ENCODE data around the gene DNAAF8. TPM values are rescaled to one million over a fixed set of nuclear protein-coding genes. Genes with fewer than 3 reads are reported as not detected.

Gene DNAAF8
- polyA plus RNA-seq, 1 donor from 2014 or later, result 3.4 TPM

GRCh38 chr16:4696905-4697847 is 37.2 kb upstream of the DNAAF8 start:
- no peaks in the 10 kb centered on the region for H3K27me3 ChIP-seq (ENCODE audit: insufficient read depth, low read depth, low read length)
- no peak overlapping the region for H3K4me3 ChIP-seq (ENCODE audit: low read length)
- no peaks in the 10 kb centered on the region for H3K9me3 ChIP-seq (ENCODE audit: low read length)
- no peaks in the 10 kb centered on the region for H3K79me2 ChIP-seq (replicated peaks; ENCODE audit: insufficient read depth, low read length)
- no peak overlapping the region for H3K9ac ChIP-seq (ENCODE audit: low read length)
- TF ChIP-seq TAF1 (IDR thresholded peaks at IDR 0.05; ENCODE audit: low read depth) (no peak), REST (IDR thresholded peaks at IDR 0.05; ENCODE audit: borderline replicate concordance) (no peak), CTCF (IDR thresholded peaks at IDR 0.05; ENCODE audit: poor library complexity, severe bottlenecking) (no peak), MXI1 (conservative IDR thresholded peaks at IDR 0.05; ENCODE audit: poor library complexity, severe bottlenecking) (no peak), SMC3 (conservative IDR thresholded peaks at IDR 0.05; ENCODE audit: poor library complexity) (no peak), EZH2 (IDR thresholded peaks at IDR 0.05; ENCODE audit: borderline replicate concordance, insufficient read depth, low read length, poor library complexity, severe bottlenecking) (no peak), POLR2AphosphoS5 (IDR thresholded peaks at IDR 0.05) (no peak), RAD21 (conservative IDR thresholded peaks at IDR 0.05) (no peak), EP300 (conservative IDR thresholded peaks at IDR 0.05; ENCODE audit: poor library complexity, severe bottlenecking) (no peak)
- H4K20me1 ChIP-seq (ENCODE audit: insufficient read depth), result no peaks in the 10 kb centered on the region
- H2AFZ ChIP-seq (ENCODE audit: low read depth, low read length), result no peak overlapping the region
- no peaks in the 10 kb centered on the region for H3F3A ChIP-seq (ENCODE audit: insufficient read depth, low read length, poor library complexity, severe bottlenecking)
- no peaks in the 10 kb centered on the region for H3K9me2 ChIP-seq (ENCODE audit: insufficient read depth, low read length)
- no peak overlapping the region for H3K27ac ChIP-seq (ENCODE audit: low read length)
- H3K36me3 ChIP-seq (ENCODE audit: insufficient read depth, low read length), result no peaks in the 10 kb centered on the region
- no peak overlapping the region for H3K4me2 ChIP-seq (ENCODE audit: low read length)

- Histone ChIP-seq H2AFZ (ENCODE audit: low read depth, low read length) (no peak overlapping the region), H3K9me3 (ENCODE audit: low read length) (no peaks in the 10 kb centered on the region), H3K9me2 (ENCODE audit: insufficient read depth, low read length) (no peaks in the 10 kb centered on the region), H3F3A (ENCODE audit: insufficient read depth, low read length, poor library complexity, severe bottlenecking) (no peaks in the 10 kb centered on the region), H3K36me3 (ENCODE audit: insufficient read depth, low read length) (no peaks in the 10 kb centered on the region), H3K27ac (ENCODE audit: low read length) (no peak overlapping the region), H3K9ac (ENCODE audit: low read length) (no peak overlapping the region), H3K79me2 (replicated peaks; ENCODE audit: insufficient read depth, low read length) (no peaks in the 10 kb centered on the region), H4K20me1 (ENCODE audit: insufficient read depth) (no peaks in the 10 kb centered on the region), H3K4me2 (ENCODE audit: low read length) (no peak overlapping the region), H3K4me3 (ENCODE audit: low read length) (no peak overlapping the region), H3K27me3 (ENCODE audit: insufficient read depth, low read depth, low read length) (no peaks in the 10 kb centered on the region)
- no peak for TF ChIP-seq POLR2AphosphoS5 (IDR thresholded peaks at IDR 0.05)
- TF ChIP-seq SMC3 (conservative IDR thresholded peaks at IDR 0.05; ENCODE audit: poor library complexity), result no peak
- TF ChIP-seq MXI1 (conservative IDR thresholded peaks at IDR 0.05; ENCODE audit: poor library complexity, severe bottlenecking), result no peak
- no peak for TF ChIP-seq EP300 (conservative IDR thresholded peaks at IDR 0.05; ENCODE audit: poor library complexity, severe bottlenecking)
- no peak for TF ChIP-seq RAD21 (conservative IDR thresholded peaks at IDR 0.05)
- TF ChIP-seq EZH2 (IDR thresholded peaks at IDR 0.05; ENCODE audit: borderline replicate concordance, insufficient read depth, low read length, poor library complexity, severe bottlenecking), result no peak
- TF ChIP-seq TAF1 (IDR thresholded peaks at IDR 0.05; ENCODE audit: low read depth), result no peak
- no peak for TF ChIP-seq REST (IDR thresholded peaks at IDR 0.05; ENCODE audit: borderline replicate concordance)
- TF ChIP-seq CTCF (IDR thresholded peaks at IDR 0.05; ENCODE audit: poor library complexity, severe bottlenecking), result no peak
Observed at GRCh38 chr16:4697848-4698291, 36.5 kb upstream of the DNAAF8 start.
